NAMALWA (cell line): ENCODE results near the gene POLR2J.

Experiments used
- DNase-seq: peaks from one replicate; pipeline ENCODE4 v3.0.0-alpha.2; 2015; ENCODE audit warnings: low spot score

POLR2J gene

DNA sequence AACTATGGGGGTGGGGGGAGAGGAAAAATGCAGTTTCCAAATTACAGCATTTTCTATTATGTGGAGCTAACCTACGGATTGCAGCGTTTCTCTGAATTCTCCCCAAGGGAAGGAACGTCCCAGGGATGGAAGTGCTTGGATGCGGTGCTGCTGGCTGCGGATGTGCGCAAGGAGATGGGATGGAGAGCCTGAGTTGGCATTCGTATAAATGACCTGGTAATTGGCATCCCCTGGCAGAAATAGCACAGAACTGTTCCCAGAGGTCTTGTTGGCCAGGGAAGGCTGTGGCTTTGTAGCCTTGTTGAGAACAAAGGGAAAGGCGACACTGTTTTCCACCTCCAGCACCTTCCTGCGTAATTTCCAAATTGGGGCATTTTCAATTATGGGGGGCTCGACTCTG lies 42.6 kb downstream of the POLR2J start:
- no peak for DNase-seq

DNA sequence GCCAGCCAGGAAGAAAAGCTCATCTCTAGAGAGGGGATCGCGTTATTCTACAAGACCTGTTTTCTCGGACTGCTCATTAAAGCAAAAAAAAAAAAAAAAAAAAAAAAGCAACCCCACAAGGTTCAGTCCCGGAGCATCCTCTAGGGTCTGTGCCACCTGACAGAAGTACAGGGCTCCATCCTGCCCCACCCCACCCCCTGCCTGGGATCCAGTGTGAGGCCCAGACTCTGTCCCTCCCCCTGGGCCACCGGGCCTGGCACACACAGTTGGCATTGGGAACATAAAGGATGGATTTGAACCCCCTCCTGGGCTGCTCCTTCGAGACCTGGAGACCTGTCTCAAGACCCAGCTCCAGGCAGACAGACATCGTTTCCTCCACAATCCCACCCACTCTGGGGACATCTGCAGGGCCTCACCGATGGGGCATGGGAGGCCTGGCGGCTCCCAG lies 44.7 kb downstream of the POLR2J start:
- DNase-seq, result peak; percentile 68

DNA sequence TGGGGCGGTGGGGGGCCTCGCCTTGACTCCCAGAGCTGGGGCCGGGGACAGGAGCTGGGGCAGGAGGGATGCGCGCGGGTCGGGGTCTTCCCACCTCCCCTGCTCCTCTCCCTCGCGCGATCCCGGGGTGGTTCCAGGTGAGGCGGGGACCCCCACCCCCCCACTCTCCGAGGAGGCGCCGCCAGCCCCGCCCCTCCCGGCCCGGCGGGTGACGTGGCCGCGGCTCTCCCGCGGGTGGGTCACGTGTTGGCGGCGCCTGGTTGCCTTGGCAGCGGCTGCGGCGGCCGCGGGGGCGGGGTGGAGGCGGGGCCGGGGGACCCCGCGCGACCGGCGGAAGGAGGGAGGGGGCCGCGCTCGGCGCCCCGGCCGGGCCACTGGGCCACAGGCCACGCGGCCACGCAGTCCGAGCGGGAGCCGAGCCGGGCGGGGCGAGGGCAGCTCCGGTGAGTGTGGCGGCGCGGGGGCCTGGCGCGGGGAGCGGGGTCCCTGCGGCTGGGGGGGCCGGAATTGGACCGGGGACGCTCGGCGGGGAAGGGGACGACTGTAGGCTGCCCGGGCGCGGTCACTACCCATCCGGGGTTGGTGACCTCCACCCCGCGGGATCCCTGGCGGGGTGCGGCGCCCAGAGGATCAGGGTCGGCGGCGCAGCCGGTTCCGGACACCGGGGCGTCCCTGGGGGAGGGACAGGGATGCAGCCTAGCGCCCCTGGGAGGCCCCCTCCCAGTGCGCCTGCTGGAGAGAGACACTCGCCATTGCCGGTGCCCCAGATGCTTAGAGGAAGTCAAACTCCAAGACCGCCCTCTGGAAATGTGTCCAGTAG lies 45.3 kb downstream of the POLR2J start, which contains the start of gene ORAI2:
TSS of gene ORAI2 (plus strand) at position 357 of the 820 bp plus-strand sequence. CDS start 5,382 bp downstream, outside the sequence.
- peak; percentile 89 for DNase-seq

DNA sequence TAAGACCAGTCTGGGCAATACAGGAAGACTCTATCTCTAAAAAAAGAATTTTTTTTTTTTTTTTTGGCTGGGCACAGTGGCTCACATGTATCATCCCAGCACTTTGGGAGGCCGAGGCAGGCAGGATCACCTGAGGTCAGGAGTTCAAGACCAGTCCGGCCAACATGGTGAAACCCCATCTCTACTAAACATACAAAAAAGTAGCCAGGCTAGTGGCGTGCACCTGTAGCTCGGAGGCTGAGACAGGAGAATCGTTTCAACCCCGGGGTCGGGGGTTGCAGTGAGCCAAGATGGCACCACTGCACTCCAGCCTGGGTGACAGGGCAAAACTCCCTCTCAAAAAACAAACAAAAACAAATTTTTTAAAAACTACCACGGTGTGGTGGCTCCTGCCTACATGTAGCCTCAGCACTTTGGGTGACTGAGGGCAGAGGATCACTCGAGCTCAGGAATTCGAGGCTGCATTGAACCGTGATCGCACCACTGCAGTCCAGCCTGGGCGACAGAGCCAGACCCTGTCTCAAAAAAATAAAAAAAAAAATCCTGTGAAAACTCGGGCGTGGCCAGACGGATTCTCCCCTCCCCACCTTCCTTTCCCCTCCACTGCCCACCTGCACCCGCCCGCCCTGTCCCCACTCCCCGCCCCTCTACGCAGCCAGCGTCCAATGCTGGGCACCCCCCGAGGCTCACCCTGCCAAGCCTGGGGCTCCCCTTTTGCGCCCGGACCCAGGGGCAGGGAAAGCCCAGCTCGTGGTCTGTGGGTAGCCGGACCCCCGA lies 46.1 kb downstream of the POLR2J start:
- DNase-seq, result peak; percentile 87

DNA sequence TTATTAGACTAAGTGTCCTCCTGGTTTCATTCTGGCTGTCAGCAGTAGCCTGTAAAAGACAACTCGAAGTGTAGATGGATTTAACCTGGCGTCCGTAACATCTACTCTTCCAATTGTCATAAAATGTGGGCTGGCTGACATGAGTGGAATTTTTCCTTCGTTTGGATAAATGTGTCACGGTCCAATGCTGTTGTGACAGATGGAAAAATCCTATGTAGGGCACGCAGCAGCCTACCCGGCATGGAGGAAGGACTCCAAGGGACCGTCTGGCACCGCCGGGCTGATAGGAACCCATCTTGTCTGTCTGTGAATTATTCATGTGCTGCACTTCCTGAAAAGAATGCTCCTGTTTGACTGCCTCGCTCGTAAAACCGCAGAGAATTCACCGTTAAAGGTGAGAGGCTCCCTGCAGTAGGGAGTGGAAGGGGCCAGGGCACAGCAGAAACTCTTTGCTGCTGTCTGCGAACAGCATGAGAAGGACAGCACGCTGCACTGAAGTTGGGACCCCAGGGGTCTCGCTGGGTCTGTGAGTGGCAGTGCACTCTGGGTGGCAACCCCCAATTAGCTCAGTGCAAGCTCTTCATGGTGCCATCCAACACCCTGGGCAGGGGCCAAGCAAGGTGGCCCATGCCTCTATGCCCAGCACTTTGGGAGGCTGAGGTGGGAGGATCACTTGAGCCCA lies 47.0 kb downstream of the POLR2J start:
- peak; percentile 77 for DNase-seq

DNA sequence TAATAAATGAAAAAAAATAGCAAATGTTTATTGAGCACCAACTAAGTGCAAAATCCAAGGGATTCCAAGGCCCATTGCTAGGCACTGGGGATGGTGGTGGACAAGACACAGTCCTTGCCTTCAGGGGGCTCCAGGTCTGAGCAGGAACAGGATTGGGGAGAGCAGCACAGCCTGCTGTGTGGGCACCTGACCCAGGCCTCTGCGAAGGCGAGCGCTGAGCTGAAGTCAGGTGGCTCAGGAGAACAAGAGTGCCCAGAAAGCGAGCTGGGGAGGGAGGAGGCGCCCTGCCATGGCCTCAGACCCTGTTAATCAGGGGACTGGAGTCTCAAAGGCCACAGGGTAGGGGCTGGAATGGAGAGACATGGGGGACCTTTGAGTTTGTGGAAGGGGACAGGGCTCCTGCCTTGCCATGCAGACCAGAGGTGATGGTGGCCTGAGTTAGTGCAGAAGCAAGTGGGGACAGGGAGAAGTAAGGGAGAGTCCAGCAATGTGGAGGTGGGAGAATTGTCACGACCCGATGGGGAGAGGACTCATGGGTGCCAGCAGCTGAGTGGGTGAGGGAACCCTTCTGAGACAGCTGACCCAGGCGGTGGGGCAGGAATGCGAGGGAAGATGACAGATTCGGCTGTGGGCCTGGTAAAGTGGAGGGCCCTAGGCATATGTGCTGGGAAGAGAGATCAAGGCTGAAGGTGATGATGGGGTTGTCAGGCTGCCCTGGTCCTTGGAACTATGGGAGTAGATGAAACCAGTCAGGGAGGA lies 49.4 kb downstream of the POLR2J start:
- no peak for DNase-seq

DNA sequence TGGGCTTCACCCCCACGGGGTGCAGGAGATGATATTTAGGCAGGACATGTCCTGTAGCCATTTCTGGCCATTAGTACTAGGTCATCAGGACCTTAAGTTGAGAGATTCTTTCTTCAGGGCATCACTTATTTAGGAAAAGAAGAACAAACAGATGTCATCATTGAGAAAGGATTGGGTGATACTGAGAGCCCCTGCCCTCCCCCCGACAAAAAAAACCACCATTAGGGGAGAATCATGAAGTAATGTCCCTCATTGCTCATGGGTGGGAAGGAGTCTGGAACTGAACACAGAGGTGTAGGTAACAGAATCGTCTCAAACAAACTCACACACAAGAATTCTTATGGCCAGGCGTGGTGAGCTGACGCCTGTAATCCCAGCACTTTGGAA lies 51.7 kb downstream of the POLR2J start:
- no peak for DNase-seq

DNA sequence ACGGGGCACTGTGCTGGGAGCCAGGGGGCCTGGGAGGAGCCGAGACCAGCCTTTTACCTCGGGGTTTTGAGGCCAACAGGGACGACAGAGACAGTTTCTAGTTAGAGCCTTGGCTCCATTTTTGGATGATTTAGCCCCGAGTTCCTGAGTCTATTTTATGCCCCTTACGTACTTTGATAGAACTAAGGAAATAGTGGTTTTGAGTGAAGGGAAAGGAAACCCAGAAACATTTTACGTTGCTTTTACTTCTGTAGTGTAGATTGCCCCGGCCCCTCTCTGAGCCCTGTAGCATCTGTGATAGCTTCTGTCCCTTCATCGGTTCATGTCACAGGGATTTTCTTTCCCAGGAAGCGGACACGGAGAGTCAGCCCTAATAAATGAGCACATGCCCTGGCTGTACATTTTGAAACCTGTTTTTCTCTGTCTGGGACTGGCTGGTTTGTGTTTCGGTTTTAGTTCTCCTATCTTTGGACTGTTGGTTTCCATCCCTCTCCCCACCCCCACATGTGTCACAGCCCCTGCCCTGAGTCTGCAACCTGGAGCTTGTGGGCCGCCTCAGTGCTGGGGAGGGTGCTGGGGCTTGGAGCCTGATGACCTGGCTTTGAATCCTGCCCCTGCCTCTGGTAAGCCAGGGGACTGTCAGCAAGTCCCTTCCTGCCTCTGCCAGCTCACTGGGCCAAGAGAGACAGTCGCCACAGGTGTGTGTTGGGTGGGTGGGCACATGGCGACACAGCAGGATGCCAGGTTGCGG lies 52.3 kb downstream of the POLR2J start:
- peak; percentile 93 for DNase-seq

DNA sequence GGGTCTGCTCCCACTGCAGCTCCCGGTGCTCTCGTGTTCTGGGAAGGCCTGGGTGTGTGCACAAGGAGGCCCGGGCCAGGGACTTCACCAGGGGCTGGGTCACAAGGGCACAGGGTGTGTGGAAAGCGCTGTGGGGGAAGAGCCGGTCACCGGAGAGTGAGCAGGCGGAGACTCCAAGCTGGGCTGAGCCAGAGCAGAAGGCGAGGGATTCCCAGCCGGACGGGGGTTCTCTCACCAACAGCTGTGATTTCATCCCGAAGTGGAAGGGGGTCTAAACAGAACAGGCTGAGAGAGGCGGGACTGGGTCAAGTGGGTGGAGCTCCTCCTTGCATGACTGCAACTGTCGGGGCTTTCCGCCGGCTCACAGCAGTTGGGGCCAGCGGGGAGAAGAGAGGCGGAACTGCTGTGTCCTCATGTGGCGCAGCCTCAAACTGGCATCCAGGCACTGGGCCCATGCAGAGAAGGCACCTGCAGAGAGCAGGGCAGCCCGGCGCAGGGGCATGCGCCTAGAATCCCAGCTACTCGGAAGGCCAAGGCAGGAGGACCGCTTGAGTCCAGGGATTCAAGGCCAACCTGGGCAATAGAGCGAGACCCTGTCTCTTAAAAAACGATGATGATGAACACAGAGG lies 53.0 kb downstream of the POLR2J start:
- peak; percentile 98 for DNase-seq

DNA sequence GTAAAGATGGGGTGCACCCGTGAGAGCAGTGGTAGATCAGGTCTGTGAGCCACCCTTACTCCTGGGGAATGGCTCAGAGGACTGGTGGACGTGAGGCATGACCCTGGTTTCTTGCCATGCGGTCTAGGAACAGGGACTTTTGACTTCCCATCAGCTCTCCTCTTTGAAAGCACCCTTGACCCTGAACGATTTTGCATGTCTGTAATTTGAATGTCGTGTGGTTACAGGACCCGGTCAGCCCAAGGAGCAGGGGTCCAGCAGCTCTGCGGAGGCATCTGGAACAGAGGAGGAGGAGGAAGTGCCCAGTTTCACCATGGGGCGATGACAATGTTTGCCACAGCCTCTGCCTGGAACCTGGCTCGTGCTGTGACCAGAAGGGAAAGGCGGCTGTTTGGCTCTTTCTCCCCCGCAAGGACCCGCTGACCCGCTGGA lies 53.9 kb downstream of the POLR2J start:
- peak; percentile 70 for DNase-seq

DNA sequence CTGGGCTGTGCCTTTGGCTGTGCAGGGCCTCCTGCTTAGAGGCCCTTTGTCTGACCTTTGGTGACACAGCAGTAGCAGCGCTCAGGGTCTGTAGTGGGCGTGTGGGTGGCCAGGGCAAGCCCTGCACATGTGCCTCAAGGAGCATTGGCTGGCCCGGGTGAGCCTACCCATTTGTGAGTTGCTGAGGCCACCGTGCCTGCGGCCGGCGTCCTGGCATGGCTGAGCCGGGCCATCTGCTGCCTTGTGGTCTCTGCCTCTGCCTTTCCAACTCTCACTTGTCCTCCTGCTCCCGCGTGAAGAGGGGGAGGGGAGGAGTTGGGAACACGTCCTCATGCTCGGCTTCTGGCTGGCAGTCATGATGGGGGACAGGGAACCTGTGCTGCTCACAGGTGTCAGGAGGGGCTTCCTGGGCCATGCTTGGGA lies 54.6 kb downstream of the POLR2J start:
- DNase-seq, result no peak
